Daoy (cell line): ENCODE results near the gene PLCL1. TPM values are rescaled to one million over a fixed set of nuclear protein-coding genes. Genes with fewer than 3 reads are reported as not detected.
"Not testable (repeated sequence)": the region's sequence is repeated elsewhere in the genome, so short reads cannot be mapped to it uniquely, and the experiment has no call there.

Source experiments
- DNase-seq: peaks from one replicate; pipeline ENCODE4 v3.0.0-alpha.2; 2015; ENCODE audit warnings: low read depth
- total RNA-seq: library from RNA; depleted of rRNA; stranded (reverse); fragments of >200 nt; shearing (Covaris generic); gene quantifications from 2 replicates; pipeline ENCODE4 v1.2.3, GENCODE V29; 2014

The PLCL1 gene
- total RNA-seq, 1 experiment from 2014 or later = 0.11 TPM

- no peak for DNase-seq
Measured at GRCh38 chr2:197810016-197810415, 5.6 kb downstream of the PLCL1 start.

GRCh38 chr2:197810491-197810890 lies 6.1 kb downstream of the PLCL1 start:
- no peak for DNase-seq

GRCh38 chr2:197813093-197813787 lies 8.8 kb downstream of the PLCL1 start:
- peak; percentile 55 for DNase-seq

- no peak for DNase-seq
Measured at GRCh38 chr2:197814526-197814925, 10.1 kb downstream of the PLCL1 start.

GRCh38 chr2:197821550-197822289 lies 17.3 kb downstream of the PLCL1 start:
- DNase-seq = no peak

GRCh38 chr2:197822333-197822732 lies 17.9 kb downstream of the PLCL1 start:
- no peak for DNase-seq

- DNase-seq = no peak
Measured at GRCh38 chr2:197827618-197828017, 23.2 kb downstream of the PLCL1 start.

- no peak for DNase-seq
Measured at GRCh38 chr2:197828464-197829135, 24.2 kb downstream of the PLCL1 start.

- DNase-seq = not testable (repeated sequence)
Measured at GRCh38 chr2:197834771-197835170, 30.4 kb downstream of the PLCL1 start.

GRCh38 chr2:197835293-197835692 lies 30.9 kb downstream of the PLCL1 start:
- no peak for DNase-seq

GRCh38 chr2:197838036-197838435 lies 33.6 kb downstream of the PLCL1 start:
- DNase-seq = peak; percentile 16

GRCh38 chr2:197838579-197838978 lies 34.2 kb downstream of the PLCL1 start:
- DNase-seq = no peak

GRCh38 chr2:197839327-197839726 lies 34.9 kb downstream of the PLCL1 start:
- no peak for DNase-seq

- no peak for DNase-seq
Measured at GRCh38 chr2:197839856-197840255, 35.5 kb downstream of the PLCL1 start.

- DNase-seq = no peak
Measured at GRCh38 chr2:197846128-197846527, 41.7 kb downstream of the PLCL1 start.

- no peak for DNase-seq
Measured at GRCh38 chr2:197846777-197847176, 42.4 kb downstream of the PLCL1 start.

- no peak for DNase-seq
Measured at GRCh38 chr2:197847651-197848401, 43.4 kb downstream of the PLCL1 start.

GRCh38 chr2:197848602-197849001 lies 44.2 kb downstream of the PLCL1 start:
- no peak for DNase-seq

- DNase-seq = no peak
Measured at GRCh38 chr2:197850882-197851450, 46.6 kb downstream of the PLCL1 start.

- DNase-seq = no peak
Measured at GRCh38 chr2:197851451-197851850, 47.1 kb downstream of the PLCL1 start.

GRCh38 chr2:197852108-197852507 lies 47.7 kb downstream of the PLCL1 start:
- DNase-seq = no peak

- no peak for DNase-seq
Measured at GRCh38 chr2:197853549-197853948, 49.2 kb downstream of the PLCL1 start.
